Measurements from ENCODE around the gene PAX8.

PAX8 gene

DNA sequence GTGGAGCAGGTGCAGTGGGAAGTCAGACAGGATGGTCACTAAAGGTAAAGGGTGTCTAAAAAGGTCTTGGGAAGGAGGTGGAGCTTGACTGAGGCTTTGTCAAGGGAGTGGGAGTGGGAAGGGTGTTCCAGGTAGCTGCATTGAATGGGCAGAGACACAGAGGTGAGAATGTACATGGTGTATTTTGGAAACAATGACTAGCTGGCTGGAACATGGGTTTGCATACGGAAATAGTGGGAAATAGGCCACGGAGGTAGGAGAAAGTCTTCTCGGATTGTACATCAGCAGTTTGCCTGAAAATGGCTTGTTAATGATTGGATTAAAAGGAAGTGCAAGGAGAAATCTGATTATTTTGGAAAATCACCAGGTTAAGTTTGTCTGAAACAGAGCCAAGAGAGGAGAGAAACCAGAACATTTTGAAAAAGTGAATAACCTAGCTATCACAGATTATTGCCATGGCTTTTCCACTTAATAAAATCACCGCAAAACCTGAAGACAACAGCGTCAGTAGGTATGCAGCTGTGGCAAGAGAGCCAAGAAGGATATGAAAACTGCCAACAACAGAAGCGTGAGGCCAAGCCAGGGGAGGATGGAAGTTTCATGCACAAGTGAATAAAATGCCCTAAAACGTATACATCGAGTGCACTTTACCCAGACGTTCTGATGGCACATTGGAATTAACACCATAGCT, 13.9 kb downstream of the PAX8 start:
- Histone ChIP-seq H3K27me3 (replicated peaks) (peaks cover 1% of the 10 kb centered on the region), H3K36me3 (replicated peaks) (no peaks in the 10 kb centered on the region), H3K27ac (no peak overlapping the region), H3K4me3 (ENCODE audit: low read depth, low read length) (no peak overlapping the region)
- DNase-seq = no peak
- in situ Hi-C loops (cut with HindIII; ENCODE audit: low pct_ligation_motif_present, low sequenced_read_pairs) = no loop called here
- TF ChIP-seq, protein P1, sequence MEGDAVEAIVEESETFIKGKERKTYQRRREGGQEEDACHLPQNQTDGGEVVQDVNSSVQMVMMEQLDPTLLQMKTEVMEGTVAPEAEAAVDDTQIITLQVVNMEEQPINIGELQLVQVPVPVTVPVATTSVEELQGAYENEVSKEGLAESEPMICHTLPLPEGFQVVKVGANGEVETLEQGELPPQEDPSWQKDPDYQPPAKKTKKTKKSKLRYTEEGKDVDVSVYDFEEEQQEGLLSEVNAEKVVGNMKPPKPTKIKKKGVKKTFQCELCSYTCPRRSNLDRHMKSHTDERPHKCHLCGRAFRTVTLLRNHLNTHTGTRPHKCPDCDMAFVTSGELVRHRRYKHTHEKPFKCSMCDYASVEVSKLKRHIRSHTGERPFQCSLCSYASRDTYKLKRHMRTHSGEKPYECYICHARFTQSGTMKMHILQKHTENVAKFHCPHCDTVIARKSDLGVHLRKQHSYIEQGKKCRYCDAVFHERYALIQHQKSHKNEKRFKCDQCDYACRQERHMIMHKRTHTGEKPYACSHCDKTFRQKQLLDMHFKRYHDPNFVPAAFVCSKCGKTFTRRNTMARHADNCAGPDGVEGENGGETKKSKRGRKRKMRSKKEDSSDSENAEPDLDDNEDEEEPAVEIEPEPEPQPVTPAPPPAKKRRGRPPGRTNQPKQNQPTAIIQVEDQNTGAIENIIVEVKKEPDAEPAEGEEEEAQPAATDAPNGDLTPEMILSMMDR (IDR thresholded peaks at IDR 0.05; ENCODE audit: low read depth, low read length, missing control alignments) = no peak

DNA sequence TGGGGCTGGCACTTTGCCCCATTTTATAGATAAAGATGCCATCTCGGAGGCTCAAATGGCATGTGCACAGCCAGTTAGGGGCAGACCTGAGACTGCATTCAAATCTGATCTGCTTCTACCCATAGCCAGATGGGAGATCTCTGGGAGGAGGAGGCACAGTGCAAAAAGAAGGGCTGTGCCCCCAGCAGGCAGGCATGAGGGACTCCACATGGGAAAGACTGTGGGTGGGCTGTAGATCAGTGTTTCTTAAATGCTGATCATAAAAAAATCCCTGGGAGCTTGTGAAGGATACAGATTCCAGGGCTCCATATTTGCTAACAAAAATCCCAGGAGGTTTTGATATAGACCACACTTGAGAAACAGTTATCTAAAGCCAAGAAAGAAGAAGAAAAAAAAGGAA, 15.2 kb downstream of the PAX8 start:
- TF ChIP-seq, protein P1 (IDR thresholded peaks at IDR 0.05; ENCODE audit: low read depth, low read length, missing control alignments) = no peak
- H3K4me3 ChIP-seq (ENCODE audit: low read depth, low read length) = no peak overlapping the region
- in situ Hi-C loops (cut with HindIII; ENCODE audit: low pct_ligation_motif_present, low sequenced_read_pairs) = no loop called here
- no peaks in the 10 kb centered on the region for H3K36me3 ChIP-seq (replicated peaks)
- peaks cover 1% of the 10 kb centered on the region for H3K27me3 ChIP-seq (replicated peaks)
- no peak for DNase-seq
- no peak overlapping the region for H3K27ac ChIP-seq

DNA sequence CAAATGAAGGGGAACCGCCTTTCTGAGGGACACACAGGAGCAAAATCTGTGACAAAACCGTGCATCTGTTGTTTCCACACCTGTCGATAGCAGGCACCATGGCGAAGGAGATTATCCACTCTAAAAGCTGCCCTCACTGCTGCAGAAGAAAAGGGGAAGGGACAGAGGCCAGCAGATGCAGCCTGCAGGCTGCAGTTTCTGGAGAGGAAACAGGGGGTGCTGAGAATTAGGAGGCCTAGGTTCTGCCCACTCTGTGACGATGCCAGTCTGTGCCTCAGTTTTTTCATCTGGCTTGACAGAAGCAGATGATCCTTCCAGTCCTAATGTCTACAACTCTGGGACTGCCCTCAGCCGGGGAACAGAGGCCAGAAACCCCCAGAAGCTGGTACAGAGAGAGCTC, 17.7 kb downstream of the PAX8 start:
- in situ Hi-C loops (cut with HindIII; ENCODE audit: low pct_ligation_motif_present, low sequenced_read_pairs) = no loop called here
- Histone ChIP-seq H3K36me3 (replicated peaks) (no peaks in the 10 kb centered on the region), H3K27me3 (replicated peaks) (peaks cover 1% of the 10 kb centered on the region), H3K27ac (no peak overlapping the region), H3K4me3 (ENCODE audit: low read depth, low read length) (no peak overlapping the region)
- DNase-seq = no peak
- TF ChIP-seq, protein P1 (IDR thresholded peaks at IDR 0.05; ENCODE audit: low read depth, low read length, missing control alignments) = no peak

DNA sequence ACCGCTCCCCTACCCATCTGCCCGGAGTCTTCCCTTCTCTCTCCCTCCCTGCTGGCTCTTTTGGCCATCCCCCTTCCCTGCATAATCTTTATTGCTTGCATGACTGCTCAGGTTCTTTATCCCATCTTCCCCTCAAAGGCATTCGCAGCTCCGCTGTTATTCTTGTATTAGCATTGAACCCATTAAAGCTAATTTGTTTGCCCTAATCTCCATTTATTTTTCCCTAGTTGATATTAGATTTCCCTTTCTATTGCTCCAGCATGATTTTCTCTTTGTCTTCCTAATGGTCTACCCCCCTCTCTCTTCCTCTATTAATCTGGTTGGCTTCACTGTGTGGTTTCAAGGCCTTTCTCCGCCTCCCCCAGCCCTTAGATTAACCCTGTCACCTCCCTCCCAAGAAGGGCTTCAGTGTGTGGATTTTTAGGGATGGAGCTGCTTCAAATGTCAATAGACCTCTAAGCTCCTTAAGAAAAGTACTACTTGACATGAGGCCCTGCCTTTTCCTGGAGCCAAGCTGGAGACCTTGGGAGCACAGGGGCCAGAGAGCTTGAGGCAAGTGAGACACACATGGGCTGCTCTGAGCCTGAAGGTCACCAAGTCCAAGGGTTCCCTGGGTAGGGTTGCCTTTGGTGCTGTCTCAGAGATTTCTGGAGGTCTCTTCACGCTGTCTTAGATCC, 20.1 kb downstream of the PAX8 start:
- no peak overlapping the region for H3K4me3 ChIP-seq (ENCODE audit: low read depth, low read length)
- H3K27ac ChIP-seq = no peak overlapping the region
- DNase-seq = no peak
- H3K36me3 ChIP-seq (replicated peaks) = no peaks in the 10 kb centered on the region
- peaks cover 1% of the 10 kb centered on the region for H3K27me3 ChIP-seq (replicated peaks)
- in situ Hi-C loops (cut with HindIII; ENCODE audit: low pct_ligation_motif_present, low sequenced_read_pairs) = no loop called here
- TF ChIP-seq, protein P1 (IDR thresholded peaks at IDR 0.05; ENCODE audit: low read depth, low read length, missing control alignments) = no peak

DNA sequence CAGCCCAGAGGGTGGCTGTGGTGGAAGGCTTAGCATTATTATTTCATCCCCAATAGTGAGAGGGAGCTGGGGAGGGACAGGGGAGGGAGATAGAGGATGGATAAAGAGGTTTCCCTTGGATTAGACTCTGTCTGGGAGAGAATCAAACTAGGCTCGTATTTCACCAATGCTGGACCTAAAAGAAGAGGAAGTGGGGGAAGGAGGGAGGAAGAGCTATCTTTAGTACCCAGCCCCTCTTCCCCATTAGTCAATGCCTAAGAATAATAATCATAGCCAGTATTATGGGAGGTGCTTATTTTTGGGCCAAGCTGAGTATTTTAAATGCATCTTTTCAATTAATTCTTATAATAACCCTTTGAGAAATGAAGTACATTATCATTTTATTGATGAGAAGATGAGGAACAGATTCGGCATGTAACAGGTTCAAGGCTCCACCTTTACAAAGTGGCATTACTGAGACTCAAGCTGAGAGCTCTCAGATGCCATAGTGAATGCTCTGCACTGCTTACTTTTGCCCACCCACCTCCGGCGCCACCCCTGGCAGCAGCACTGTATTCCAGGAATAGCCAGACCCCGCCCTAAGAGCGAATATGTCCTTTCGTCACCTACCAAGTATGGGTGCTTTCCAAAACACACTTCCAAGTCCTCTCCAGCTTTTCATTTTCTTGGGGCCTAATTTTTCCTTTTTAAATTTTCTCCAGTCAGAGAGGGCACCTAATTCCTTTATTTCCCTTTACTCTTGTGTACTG, 21.0 kb downstream of the PAX8 start:
- in situ Hi-C loops (cut with HindIII; ENCODE audit: low pct_ligation_motif_present, low sequenced_read_pairs) = no loop called here
- no peak overlapping the region for H3K4me3 ChIP-seq (ENCODE audit: low read depth, low read length)

More for the DNA sequence above, 21.0 kb downstream of the PAX8 start:
- TF ChIP-seq, protein P1 (IDR thresholded peaks at IDR 0.05; ENCODE audit: low read depth, low read length, missing control alignments) = no peak
- no peak overlapping the region for H3K27ac ChIP-seq
- no peak for DNase-seq
- no peaks in the 10 kb centered on the region for H3K27me3 ChIP-seq (replicated peaks)
- no peaks in the 10 kb centered on the region for H3K36me3 ChIP-seq (replicated peaks)
